Activated CD8-positive, alpha-beta memory T cell treated with anti-CD3 and anti-CD28 coated beads, Interleukin-2, amount 50 U/mL, for 4 hours (primary cell): ENCODE results near the gene ZNF536.

Source experiments
- DNase-seq: peaks from one replicate; pipeline ENCODE4 v3.0.0-alpha.2; 2020

ZNF536 gene

GRCh38 chr19:30577551-30578105, 205.4 kb downstream of the ZNF536 start:
- no peak for DNase-seq

- DNase-seq, result no peak
Observed at GRCh38 chr19:30579419-30579818, 207.2 kb downstream of the ZNF536 start.

- DNase-seq, result no peak
Observed at GRCh38 chr19:30580673-30581072, 208.5 kb downstream of the ZNF536 start.

GRCh38 chr19:30584090-30584489, 211.9 kb downstream of the ZNF536 start:
- no peak for DNase-seq

- DNase-seq, result no peak
Observed at GRCh38 chr19:30587869-30588268, 215.7 kb downstream of the ZNF536 start.

- no peak for DNase-seq
Observed at GRCh38 chr19:30590596-30591229, 218.5 kb downstream of the ZNF536 start.

GRCh38 chr19:30593356-30593755, 221.2 kb downstream of the ZNF536 start:
- DNase-seq, result no peak

GRCh38 chr19:30593975-30594745, 222.0 kb downstream of the ZNF536 start:
- DNase-seq, result no peak

GRCh38 chr19:30596268-30596667, 224.1 kb downstream of the ZNF536 start:
- no peak for DNase-seq

- DNase-seq, result no peak
Observed at GRCh38 chr19:30596813-30597399, 224.7 kb downstream of the ZNF536 start.

GRCh38 chr19:30598688-30599087, 226.5 kb downstream of the ZNF536 start:
- no peak for DNase-seq

- DNase-seq, result no peak
Observed at GRCh38 chr19:30602661-30603350, 230.6 kb downstream of the ZNF536 start.

- no peak for DNase-seq
Observed at GRCh38 chr19:30604657-30605056, 232.5 kb downstream of the ZNF536 start.

GRCh38 chr19:30605333-30605732, 233.1 kb downstream of the ZNF536 start:
- DNase-seq, result no peak

GRCh38 chr19:30606114-30607050, 234.2 kb downstream of the ZNF536 start:
- DNase-seq, result no peak
